Body of pancreas (tissue), 4 donors: Measurements from ENCODE around the gene NMT1.

Experiments
- CTCF ChIP-seq, 7 experiments: fragments of 450-650 bp in 4 of 7; fragments of 200-600 bp in 3 of 7; sonication (generic) in 3 of 7; IDR thresholded peaks; one replicate each; pipeline ENCODE4 v1.5.1; 2016 to 2019; ENCODE audit warnings: antibody characterized with exemption in 7 of 7
- POLR2A ChIP-seq, 3 donors: fragments of 450-650 bp; IDR thresholded peaks; one replicate each; pipeline ENCODE4 v1.6.1; 2016; ENCODE audit warnings: antibody characterized with exemption in 3 of 3, mild to moderate bottlenecking in 2 of 3

- no peak for TF ChIP-seq CTCF (IDR thresholded peaks at IDR 0.05)
- TF ChIP-seq POLR2A (IDR thresholded peaks at IDR 0.05) = no peak
These were observed 25.3 kb upstream of the NMT1 start for GRCh38 chr17:45035848-45036247.
